HepG2 (cell line): Measurements from ENCODE around the gene ENC1. TPM values are rescaled to one million over a fixed set of nuclear protein-coding genes. Genes with fewer than 3 reads are reported as not detected.

Experiments used
- ATAC-seq: fragments of 200-7000 bp; cut with Tn5 transposase; 3 replicates; pipeline ENCODE4 v1.9.1; 2020; ENCODE audit warnings: mild to moderate bottlenecking, moderate library complexity
- Bru-seq: library from RNA; stranded (reverse); fragments of 400-500 nt; gene quantifications from one replicate; lab custom pipeline; 2021; lab: Mats Ljungman, UMichigan
- BruChase-seq, 2 experiments: library from RNA; stranded (reverse); fragments of 400-500 nt; gene quantifications; one replicate each; lab custom pipeline; 2021; lab: Mats Ljungman, UMichigan
- BruUV-seq: library from RNA; stranded (reverse); fragments of 400-500 nt; replicated peaks from 2 replicates; lab custom pipeline; 2021; lab: Mats Ljungman, UMichigan
- CTCF ChIA-PET: fragments of 300-600 bp; formaldehyde crosslinking; extraction: SDS; loops from one replicate; lab custom pipeline; 2021; ENCODE audit warnings: low total read pairs, inconsistent platforms, low intra/inter-chr PET ratio; lab: Yijun Ruan, JAX
- POLR2A ChIA-PET: fragments of 350-600 bp; sonication (Branson Sonifier 250); formaldehyde crosslinking; loops from one replicate; lab custom pipeline; 2020; ENCODE audit warnings: antibody characterized with exemption, inconsistent platforms; lab: Yijun Ruan, JAX
- DNase-seq: peaks from one replicate; pipeline ENCODE4 v3.0.0-alpha.2; 2015; ENCODE audit warnings: low spot score
- FAIRE-seq: peaks from 3 replicates; lab custom pipeline; 2011; peaks lifted over from hg19 to GRCh38; lab: Jason Lieb, UNC
- H2AFZ ChIP-seq: one replicate; pipeline ENCODE4 v1.6.1; 2011; ENCODE audit warnings: low read length, inconsistent platforms
- H3K27ac ChIP-seq: fragments of 300-600 bp; 3 replicates; pipeline ENCODE4 v1.8.0; 2011; ENCODE audit warnings: mixed run types, mild to moderate bottlenecking, mixed read lengths, low read length, inconsistent platforms; ENCODE audit not compliant: insufficient read depth; ENCODE audit errors: extremely low read length
- H3K27me3 ChIP-seq, 2 experiments: fragments of 200-600 bp in 1 of 2; 2 replicates in 1 of 2; 3 replicates in 1 of 2; pipeline versions ENCODE4 v1.6.0 to v1.8.0; 2011; ENCODE audit warnings: low read length in 2 of 2, mild to moderate bottlenecking in 2 of 2, moderate library complexity in 2 of 2, inconsistent platforms in 1 of 2; ENCODE audit not compliant: insufficient read depth in 2 of 2, control insufficient read depth in 1 of 2
- H3K36me3 ChIP-seq, 2 experiments: fragments of 200-600 bp in 1 of 2; replicated peaks in 1 of 2; 2 replicates in 1 of 2; 3 replicates in 1 of 2; pipeline versions ENCODE4 v1.5.1 to v1.8.0; 2011; ENCODE audit warnings: low read length in 2 of 2, inconsistent platforms in 1 of 2; ENCODE audit not compliant: insufficient read depth in 2 of 2, control insufficient read depth in 1 of 2
- H3K4me1 ChIP-seq: 2 replicates; pipeline ENCODE4 v1.5.1; 2012; ENCODE audit warnings: low read length, inconsistent platforms; ENCODE audit not compliant: insufficient read depth
- H3K4me2 ChIP-seq: 2 replicates; pipeline ENCODE4 v1.6.0; 2011; ENCODE audit warnings: low read depth, low read length, inconsistent platforms
- H3K4me3 ChIP-seq, 3 experiments: fragments of 200-600 bp in 1 of 3; sonication (generic), shearing (Covaris generic) in 1 of 3; replicated peaks in 1 of 3; 2 replicates each; pipeline ENCODE4 v1.5.1; 2011 to 2016; ENCODE audit warnings: low read length in 3 of 3, inconsistent platforms in 2 of 3, low read depth in 2 of 3, mild to moderate bottlenecking in 2 of 3, control low read depth in 1 of 3, mixed read lengths in 1 of 3; ENCODE audit not compliant: insufficient read depth in 1 of 3
- H3K79me2 ChIP-seq: one replicate; pipeline ENCODE4 v1.6.1; 2011; ENCODE audit warnings: low read length, inconsistent platforms; ENCODE audit not compliant: insufficient read depth
- H3K9ac ChIP-seq: 2 replicates; pipeline ENCODE4 v1.6.0; 2011; ENCODE audit warnings: mild to moderate bottlenecking, low read depth, low read length, inconsistent platforms; ENCODE audit not compliant: insufficient read depth
- H3K9me3 ChIP-seq: 2 replicates; pipeline ENCODE4 v1.5.1; 2012; ENCODE audit warnings: mild to moderate bottlenecking, low read length
- H4K20me1 ChIP-seq: 2 replicates; pipeline ENCODE4 v1.6.0; 2011; ENCODE audit warnings: inconsistent platforms, mild to moderate bottlenecking, low read length, moderate library complexity; ENCODE audit not compliant: insufficient read depth
- CAMTA2 ChIP-seq: sonication (generic); formaldehyde crosslinking; IDR thresholded peaks from 2 replicates; pipeline ENCODE4 v1.4.0; 2020; ENCODE audit warnings: mild to moderate bottlenecking, missing genetic modification reagents, borderline replicate concordance
- ZBTB7B ChIP-seq: sonication (generic); formaldehyde crosslinking; IDR thresholded peaks from 2 replicates; pipeline ENCODE4 v1.4.0; 2020; ENCODE audit warnings: missing genetic modification reagents
- ZEB1 ChIP-seq: IDR thresholded peaks from 2 replicates; pipeline ENCODE4 v1.6.1; 2012; ENCODE audit warnings: mild to moderate bottlenecking, low read depth, inconsistent platforms; ENCODE audit not compliant: insufficient replicate concordance
- WGBS: methylation state at CpG from one replicate; pipeline ENCODE4 v1.1.6; 2017; ENCODE audit warnings: low lambda C conversion rate; 5-methylcytosine and 5-hydroxymethylcytosine counted together
- in situ Hi-C: cut with HindIII; loops from 2 replicates; pipeline ENCODE4 v1.10.0; 2017; ENCODE audit warnings: low pct_unique_long_range_greater_than_20kb; ENCODE audit not compliant: extremely low pct_ligation_motif_present
- intact Hi-C: fragments of 100-400 bp; cut with micrococcal nuclease; formaldehyde crosslinking; loops from one replicate; pipeline ENCODE4 v1.10.0; 2022; ENCODE audit not compliant: unreplicated experiment
- long read RNA-seq, 2 experiments: library from RNA in 1 of 2; library from polyadenylated mRNA in 1 of 2; stranded (forward) in 1 of 2; unstranded in 1 of 2; transcript quantifications; one replicate each; pipeline ENCODE4 v2.0.0, GENCODE V29; 2019 to 2022
- polyA minus RNA-seq, 3 experiments: library from RNA; depleted of rRNA, polyadenylated mRNA; stranded (reverse); fragments of >200 nt; gene quantifications; 2 replicates each; pipeline ENCODE4 v1.2.3, GENCODE V29; 2011; ENCODE audit warnings: low replicate concordance in 1 of 3
- polyA plus RNA-seq, 8 experiments: library from polyadenylated mRNA; depleted of rRNA in 3 of 8; stranded (reverse) in 7 of 8; unstranded in 1 of 8; fragments of >200 nt; fragmentation: Illumina TruSeq in 4 of 8; extraction: Trizol in 4 of 8; gene quantifications; 2 replicates each; pipeline versions ENCODE4 v1.2.1 to v1.2.3, GENCODE V29; 2011 to 2016; ENCODE audit warnings: low read depth in 4 of 8, missing spikeins in 1 of 8, mixed read lengths in 1 of 8; ENCODE audit not compliant: insufficient read depth in 1 of 8
- total RNA-seq, 5 experiments: library from RNA; depleted of rRNA; stranded (reverse); fragments of >200 nt; fragmentation: Illumina TruSeq; extraction: Trizol; gene quantifications; 2 replicates each; pipeline ENCODE4 v1.2.3, GENCODE V29; 2016; ENCODE audit warnings: low read depth in 1 of 5
- TF ChIP-seq, protein P1 (sequence below): sonication (generic); IDR thresholded peaks from 2 replicates; pipeline ENCODE4 v1.6.1; 2016; ENCODE audit warnings: low read depth, borderline replicate concordance

The ENC1 gene, protein sequence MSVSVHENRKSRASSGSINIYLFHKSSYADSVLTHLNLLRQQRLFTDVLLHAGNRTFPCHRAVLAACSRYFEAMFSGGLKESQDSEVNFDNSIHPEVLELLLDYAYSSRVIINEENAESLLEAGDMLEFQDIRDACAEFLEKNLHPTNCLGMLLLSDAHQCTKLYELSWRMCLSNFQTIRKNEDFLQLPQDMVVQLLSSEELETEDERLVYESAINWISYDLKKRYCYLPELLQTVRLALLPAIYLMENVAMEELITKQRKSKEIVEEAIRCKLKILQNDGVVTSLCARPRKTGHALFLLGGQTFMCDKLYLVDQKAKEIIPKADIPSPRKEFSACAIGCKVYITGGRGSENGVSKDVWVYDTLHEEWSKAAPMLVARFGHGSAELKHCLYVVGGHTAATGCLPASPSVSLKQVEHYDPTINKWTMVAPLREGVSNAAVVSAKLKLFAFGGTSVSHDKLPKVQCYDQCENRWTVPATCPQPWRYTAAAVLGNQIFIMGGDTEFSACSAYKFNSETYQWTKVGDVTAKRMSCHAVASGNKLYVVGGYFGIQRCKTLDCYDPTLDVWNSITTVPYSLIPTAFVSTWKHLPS
- total RNA-seq (2016; rRNA removed; fragmentation: Illumina TruSeq; extraction: Trizol) = 63.8 and 69.9 TPM in 2 replicates
- 33.8 and 33.9 TPM in 2 replicates for total RNA-seq (2016; cell fraction: cytosol; rRNA removed; fragmentation: Illumina TruSeq; extraction: Trizol; ENCODE audit: low read depth)
- total RNA-seq (2016; cell fraction: insoluble cytoplasmic fraction; rRNA removed; fragmentation: Illumina TruSeq; extraction: Trizol) = 61.8 and 63.2 TPM in 2 replicates
- total RNA-seq (2016; cell fraction: membrane; rRNA removed; fragmentation: Illumina TruSeq; extraction: Trizol) = 48.4 and 54.2 TPM in 2 replicates
- total RNA-seq (2016; cell fraction: nucleus; rRNA removed; fragmentation: Illumina TruSeq; extraction: Trizol) = 60.3 and 63.7 TPM in 2 replicates
- 61.6 and 64.4 TPM in 2 replicates for polyA plus RNA-seq (2011; rRNA removed)
- 32.3 and 55.9 TPM in 2 replicates for polyA plus RNA-seq (2011; cell fraction: cytosol; rRNA removed)
- 251 and 317 TPM in 2 replicates for polyA plus RNA-seq (2011; cell fraction: nucleus; rRNA removed)
- 54.2 and 69.2 TPM in 2 replicates for polyA plus RNA-seq (2012)
- 2.0 and 2.4 TPM in 2 replicates for polyA plus RNA-seq (2016; cell fraction: cytosol; fragmentation: Illumina TruSeq; extraction: Trizol; ENCODE audit: low read depth)
- 40.2 and 43.8 TPM in 2 replicates for polyA plus RNA-seq (2016; cell fraction: insoluble cytoplasmic fraction; fragmentation: Illumina TruSeq; extraction: Trizol; ENCODE audit: low read depth)
- polyA plus RNA-seq (2016; cell fraction: membrane; fragmentation: Illumina TruSeq; extraction: Trizol; ENCODE audit: low read depth) = 9.1 and 9.2 TPM in 2 replicates
- polyA plus RNA-seq (2016; cell fraction: nucleus; fragmentation: Illumina TruSeq; extraction: Trizol; ENCODE audit: insufficient read depth, low read depth) = 102 and 108 TPM in 2 replicates
- polyA minus RNA-seq (2011; rRNA and poly(A)+ RNA removed; ENCODE audit: low replicate concordance) = 0.19 and 296 TPM in 2 replicates
- polyA minus RNA-seq (2011; cell fraction: cytosol; rRNA and poly(A)+ RNA removed) = 71.8 and 103 TPM in 2 replicates
- polyA minus RNA-seq (2011; cell fraction: nucleus; rRNA and poly(A)+ RNA removed) = 162 and 227 TPM in 2 replicates
- Bru-seq, nascent RNA = percentile 99 among the genes with signal in this experiment
- BruChase-seq, experiment 1, labeled RNA remaining after a 6-hour chase = percentile 95 among the genes with signal in this experiment
- percentile 99 among the genes with signal in this experiment for BruChase-seq, experiment 2, labeled RNA remaining after a 2-hour chase
- long read RNA-seq, experiment 1, full-length matches to known transcripts = 19 of 32 reads
- long read RNA-seq, experiment 1, partial matches to known transcripts = 5 of 32 reads
- long read RNA-seq, experiment 1, other reads (novel, unspliced or antisense) = 8 of 32 reads
- long read RNA-seq, experiment 2, full-length matches to known transcripts = 17 of 156 reads
- long read RNA-seq, experiment 2, partial matches to known transcripts = 18 of 156 reads
- long read RNA-seq, experiment 2, other reads (novel, unspliced or antisense) = 121 of 156 reads

DNA sequence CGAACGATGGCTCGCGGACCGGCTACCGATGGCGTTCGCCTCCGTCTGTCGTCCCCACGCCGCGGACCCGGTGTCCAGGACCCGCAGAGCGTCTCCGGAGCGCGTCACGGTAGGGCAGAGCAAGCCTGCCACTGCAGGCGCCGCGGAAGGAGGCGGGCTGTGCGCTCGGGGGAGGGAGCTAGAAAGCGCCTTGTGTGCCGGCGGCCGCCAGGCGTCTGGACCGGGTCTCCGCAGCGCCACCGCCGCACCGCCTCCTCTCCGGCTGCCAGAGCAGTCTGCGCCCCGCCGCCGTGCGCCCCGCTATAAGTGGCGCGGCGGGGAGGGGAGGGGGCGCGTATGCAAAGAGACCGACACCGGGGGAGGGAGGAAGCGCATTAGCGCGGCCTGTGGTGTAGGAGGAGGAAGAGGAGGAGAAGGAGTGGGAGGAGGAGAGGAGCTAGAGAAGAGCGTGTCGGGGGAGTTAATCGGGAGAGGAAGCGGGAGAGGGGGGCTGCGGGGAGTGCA, at the start of gene ENC1:
Gene ENC1 (minus strand): TSS at position 279 of the 504 bp plus-strand sequence. CDS start 4,243 bp downstream, outside the sequence.
- H4K20me1 ChIP-seq = peaks cover 44% of the 10 kb centered on the region
- peaks cover 50% of the 10 kb centered on the region for H3K79me2 ChIP-seq
- peak within 1 kb of the TSS; percentile 92 to 100 (median 99) for H3K4me3 ChIP-seq
- H3K9ac ChIP-seq = peak within 1 kb of the TSS; percentile 94
- FAIRE-seq = peak; percentile 12
- intact Hi-C loops (loop anchor here (1.0 to 5.0 kb wide), 3 partner anchors 58 to 140 kb away; no protein-coding TSS in a partner anchor), in situ Hi-C loops (loop anchor here (5.0 to 10.0 kb wide), 2 partner anchors 243 to 596 kb away; no protein-coding TSS in a partner anchor)
- BruUV-seq = no TSS peak
- H3K4me1 ChIP-seq = peaks cover 43% of the 10 kb centered on the region
- no peak within 1 kb of the TSS for H2AFZ ChIP-seq
- ChIA-PET POLR2A (interaction anchor here (0.5 to 4.0 kb wide), 62 partner anchors 8 to 826 kb away, joined by 3 to 62 read pairs (median 4); partner anchors contain the start of gene HEXB), CTCF (interaction anchor here (1.0 kb wide), 1 partner anchor 694 kb away, joined by 3 read pairs; no protein-coding TSS in a partner anchor)
- DNase-seq = peak; percentile 95
- no peaks in the 10 kb centered on the region for H3K9me3 ChIP-seq
- peaks cover 4 to 17% of the 10 kb centered on the region in 2 experiments for H3K36me3 ChIP-seq
- WGBS = 2% methylated on average over 29 of the region's 59 CpGs
- ATAC-seq = peak; percentile 83
- peak within 1 kb of the TSS; percentile 83 for H3K27ac ChIP-seq
- no peaks in the 10 kb centered on the region; a peak in 2 of 5 replicates for H3K27me3 ChIP-seq
- H3K4me2 ChIP-seq = peak within 1 kb of the TSS; percentile 97
- peak; percentile 85 for TF ChIP-seq CAMTA2
- TF ChIP-seq, protein P1, sequence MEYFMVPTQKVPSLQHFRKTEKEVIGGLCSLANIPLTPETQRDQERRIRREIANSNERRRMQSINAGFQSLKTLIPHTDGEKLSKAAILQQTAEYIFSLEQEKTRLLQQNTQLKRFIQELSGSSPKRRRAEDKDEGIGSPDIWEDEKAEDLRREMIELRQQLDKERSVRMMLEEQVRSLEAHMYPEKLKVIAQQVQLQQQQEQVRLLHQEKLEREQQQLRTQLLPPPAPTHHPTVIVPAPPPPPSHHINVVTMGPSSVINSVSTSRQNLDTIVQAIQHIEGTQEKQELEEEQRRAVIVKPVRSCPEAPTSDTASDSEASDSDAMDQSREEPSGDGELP = peak; percentile 11; the same call in 1 of the 2 replicates
- no peak for TF ChIP-seq ZEB1
- 0 out of 2 replicates have a peak, but pooled peaks have one; percentile 14 for TF ChIP-seq ZBTB7B (CRISPR knock-in tag)
